ENCODE data around the gene GAREM1.
A peak's percentile ranks its signal among the peaks of the same experiment; 100 is the strongest.

GAREM1 gene

DNA sequence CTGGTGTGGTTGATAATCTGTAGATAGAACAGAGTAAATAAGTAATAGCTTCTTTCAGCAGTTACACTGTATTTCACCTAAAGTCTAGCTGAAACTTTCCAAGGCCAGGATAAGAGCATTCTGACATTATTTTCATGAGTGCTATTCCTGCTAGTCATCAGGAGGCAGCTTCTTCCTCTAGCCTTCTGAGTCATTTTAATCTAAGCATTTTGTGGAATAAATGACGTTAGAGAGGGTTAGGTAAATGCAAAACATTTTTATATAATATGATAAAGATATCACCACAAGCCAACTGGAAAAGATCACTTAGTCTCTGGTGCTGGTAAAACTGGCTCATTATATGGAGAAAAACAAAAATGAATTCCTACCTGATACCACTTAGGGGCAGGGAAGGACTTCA lies 142.3 kb downstream of the GAREM1 start:
- peak; percentile 89 for DNase-seq (ENCODE audit: low read depth)

DNA sequence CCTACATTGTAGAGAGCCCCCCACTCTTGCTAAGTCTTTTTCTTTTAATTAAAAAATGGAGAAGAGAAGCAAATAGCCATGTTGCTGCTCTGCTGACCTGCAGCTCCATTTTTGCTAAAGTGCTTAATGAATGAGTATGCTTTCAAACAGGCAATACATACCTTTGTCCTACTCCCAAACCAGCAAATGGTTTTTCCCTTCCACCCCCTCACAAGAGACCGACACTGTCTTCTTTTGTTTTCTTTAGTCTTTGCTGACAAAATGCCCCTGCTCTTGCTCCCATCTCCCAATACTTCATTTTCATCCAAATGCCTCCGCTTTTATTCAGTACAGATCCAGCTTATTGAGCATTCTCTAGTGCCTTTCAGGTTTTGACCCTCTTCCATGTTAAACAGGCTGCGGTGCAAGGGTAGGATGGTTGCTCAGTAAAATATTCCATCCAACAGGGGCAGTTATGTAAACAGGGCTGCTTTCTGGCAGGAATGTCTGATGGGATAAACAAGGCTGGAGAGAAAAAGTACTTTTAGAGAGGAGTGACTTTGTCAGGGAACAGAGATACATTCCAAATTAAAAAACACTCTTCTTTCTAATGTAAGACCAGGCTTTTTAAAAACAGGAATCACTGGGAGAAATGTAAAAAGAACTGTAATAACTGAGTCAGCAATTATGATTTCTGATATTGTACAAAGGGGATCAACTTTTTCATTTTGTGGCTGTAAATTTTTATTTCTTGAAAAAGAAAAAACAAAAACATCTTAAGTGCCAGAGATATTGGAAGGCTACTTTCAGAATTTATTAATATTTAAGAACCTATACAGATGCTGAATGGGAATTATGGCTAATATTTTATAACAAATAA lies 144.0 kb downstream of the GAREM1 start:
- DNase-seq (ENCODE audit: low read depth): peak; percentile 28

DNA sequence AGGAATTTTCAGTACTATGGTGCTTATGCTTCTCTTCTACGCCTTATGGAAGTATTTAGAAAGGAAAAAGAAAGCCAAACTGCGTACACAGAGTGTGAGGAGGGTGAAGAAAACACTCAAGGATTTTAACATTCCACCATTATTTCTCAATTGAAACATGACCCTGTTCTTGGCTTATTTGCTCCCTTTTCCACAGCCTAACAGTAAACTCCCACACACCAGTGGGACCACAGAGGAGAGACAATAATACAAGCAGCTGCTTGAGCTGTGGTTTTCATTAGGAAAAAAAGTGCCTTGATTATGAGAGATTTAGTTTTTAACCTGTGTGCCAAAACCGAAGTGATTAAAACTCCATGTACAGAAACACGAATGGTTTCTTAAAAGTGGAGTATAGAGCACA lies 146.5 kb downstream of the GAREM1 start:
- DNase-seq (ENCODE audit: low read depth): peak; percentile 82

DNA sequence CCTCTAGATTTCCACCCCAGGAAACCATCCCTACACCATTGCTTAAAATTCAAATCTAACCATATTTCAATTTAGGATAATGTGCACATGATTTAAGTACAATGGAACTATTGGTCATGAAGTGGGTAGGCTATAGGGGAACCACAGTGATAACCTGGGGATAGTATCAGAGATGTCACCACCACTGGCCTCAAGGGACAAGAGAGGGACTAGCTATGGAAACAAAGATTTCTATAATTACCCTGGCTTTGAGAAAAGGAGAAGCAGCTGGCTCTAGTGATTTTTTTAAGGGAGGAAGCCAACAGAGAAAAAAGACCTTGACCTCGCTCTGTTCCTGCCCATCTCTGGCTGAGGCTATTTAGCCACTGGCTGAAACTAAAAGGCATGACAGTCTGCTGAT lies 148.9 kb downstream of the GAREM1 start:
- no peak for DNase-seq (ENCODE audit: low read depth)

DNA sequence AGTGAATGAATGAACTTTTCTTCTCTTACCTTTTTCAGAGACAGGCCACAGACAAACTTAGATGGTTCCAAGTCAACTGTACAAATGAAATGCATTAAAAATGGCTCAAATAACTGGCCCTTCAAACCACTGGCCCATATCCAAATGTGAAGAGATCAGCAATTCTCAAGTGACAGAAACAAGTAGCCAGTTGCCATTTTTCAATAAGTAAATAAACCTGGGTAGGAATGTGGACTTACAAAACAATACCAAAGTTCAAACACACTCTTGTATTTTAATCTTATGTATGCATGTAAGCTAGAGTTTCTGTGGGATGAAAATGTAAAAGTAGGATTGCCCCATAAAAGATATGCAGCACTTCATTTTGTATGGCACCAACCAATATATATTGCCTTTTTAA lies 151.6 kb downstream of the GAREM1 start:
- no peak for DNase-seq (ENCODE audit: low read depth)

DNA sequence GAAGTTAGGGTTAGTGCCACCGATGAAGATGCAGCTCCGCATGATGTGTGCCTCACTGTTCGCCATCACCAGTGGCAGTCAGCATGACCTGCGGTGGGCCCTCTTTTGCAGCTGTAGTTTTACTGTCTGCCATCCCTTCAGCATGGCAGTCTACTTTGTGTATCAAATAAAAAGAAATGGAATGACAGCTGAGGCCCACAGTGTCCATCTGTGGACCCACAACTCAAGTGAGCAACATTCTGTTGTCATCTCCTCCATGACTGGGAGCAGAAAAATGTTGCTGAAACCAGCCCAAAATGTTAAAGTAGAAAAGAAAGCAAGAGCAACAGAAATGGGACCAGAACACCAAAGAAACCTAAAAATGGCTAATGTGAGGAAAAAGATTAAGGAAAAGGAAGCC lies 152.1 kb downstream of the GAREM1 start:
- DNase-seq (ENCODE audit: low read depth): no peak

DNA sequence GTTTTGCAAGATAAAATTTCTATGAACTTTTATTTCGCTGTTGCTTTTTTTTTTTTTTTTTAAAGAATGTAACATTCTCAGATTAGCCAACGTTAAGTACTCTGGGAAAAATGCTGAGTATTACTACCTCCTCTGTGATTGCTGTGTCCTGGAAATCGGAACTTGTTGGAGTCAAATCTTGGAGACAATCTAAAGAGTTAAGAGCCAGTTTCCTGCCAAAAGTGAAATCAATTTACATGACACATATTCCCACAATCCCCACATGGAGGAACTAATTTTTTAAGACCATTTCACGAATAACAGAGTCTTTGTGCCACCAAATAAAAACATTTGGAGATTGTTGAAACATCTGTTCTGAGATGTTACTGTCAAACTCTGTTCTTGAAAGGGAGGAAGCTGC lies 153.0 kb downstream of the GAREM1 start:
- DNase-seq (ENCODE audit: low read depth): peak; percentile 84

DNA sequence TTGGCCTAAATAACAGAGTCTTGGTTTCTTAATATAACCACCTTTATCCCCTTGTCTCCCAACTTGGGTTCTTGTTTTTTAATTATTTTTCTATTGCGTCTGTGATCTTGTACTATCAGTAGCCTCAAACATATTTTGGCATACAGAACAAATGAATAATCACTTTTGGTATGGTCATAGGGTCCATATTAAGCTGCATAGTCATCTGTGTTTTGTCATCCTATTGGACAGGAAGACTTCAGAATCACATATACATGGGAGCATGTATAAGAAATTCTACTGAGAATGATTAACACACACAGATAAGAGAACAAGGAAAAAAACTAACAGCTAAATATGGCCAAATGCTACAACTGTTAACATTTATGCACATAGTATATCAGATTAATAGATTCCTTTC lies 154.8 kb downstream of the GAREM1 start:
- DNase-seq (ENCODE audit: low read depth): peak; percentile 86

DNA sequence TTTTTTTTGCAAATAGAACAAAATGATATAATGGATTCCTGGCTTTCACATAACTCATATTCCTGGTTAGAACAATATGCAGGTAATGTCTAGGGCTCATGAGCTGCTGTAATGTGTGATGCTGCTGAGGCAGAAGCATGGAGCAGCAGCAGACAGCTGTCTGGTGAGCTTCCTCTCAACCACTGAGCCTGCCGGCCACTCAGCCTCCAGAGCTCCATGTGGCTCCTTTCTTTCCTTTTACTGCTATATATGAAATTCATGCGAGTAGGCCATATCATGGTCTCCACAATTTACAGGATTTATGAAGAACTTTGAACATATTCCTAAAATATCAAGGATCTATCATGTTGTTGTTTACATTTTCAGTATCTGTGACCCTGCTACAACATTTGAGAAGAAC lies 159.9 kb downstream of the GAREM1 start:
- no peak for DNase-seq (ENCODE audit: low read depth)

DNA sequence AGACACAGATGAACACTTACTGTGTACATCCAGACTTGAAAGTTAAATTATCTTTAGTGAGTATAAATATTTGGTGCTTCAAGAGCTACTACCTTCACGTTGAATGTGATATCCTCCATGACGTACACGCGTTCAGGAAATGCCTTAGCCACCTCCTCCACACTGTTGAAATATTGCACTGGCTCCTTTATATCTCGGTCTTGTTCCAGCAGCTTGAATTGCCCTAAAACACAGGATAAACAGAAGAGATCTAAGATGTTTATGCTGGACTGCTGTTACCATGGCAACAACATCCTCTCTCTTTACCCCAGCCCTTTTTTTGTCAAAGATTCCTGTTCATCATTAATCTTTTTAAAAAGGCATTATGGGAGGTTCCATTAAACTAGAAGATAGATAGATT lies 160.6 kb downstream of the GAREM1 start:
- DNase-seq (ENCODE audit: low read depth): peak; percentile 96

DNA sequence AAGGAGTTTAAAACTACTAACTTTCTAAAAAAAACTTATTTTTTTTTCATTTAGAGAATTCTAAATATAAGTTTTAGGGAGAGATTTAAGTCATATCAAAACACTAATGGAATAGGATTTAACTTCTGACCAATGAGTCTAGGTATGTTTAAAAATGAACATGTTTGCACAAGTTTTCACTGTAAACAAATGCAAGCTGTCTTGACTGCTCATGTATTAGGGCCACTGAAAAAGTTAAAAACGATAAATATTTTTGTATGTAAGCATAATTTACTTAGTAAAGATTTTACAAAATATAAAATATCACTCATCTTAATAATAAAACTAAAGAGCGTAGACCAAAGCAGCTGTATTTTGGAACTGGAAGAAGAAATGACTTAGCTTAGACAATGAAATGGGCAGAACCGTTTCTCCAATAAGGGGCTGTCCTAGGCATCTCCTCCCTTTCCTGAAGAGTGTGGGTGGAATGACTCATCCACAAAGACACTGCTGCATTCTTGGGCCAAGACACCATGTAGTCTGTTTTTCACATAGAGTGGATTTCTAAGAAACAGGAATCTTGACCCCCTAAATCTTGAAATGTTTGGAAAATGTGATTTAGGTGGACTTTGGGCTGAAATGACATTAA lies 162.1 kb downstream of the GAREM1 start:
- DNase-seq (ENCODE audit: low read depth): peak; percentile 91

DNA sequence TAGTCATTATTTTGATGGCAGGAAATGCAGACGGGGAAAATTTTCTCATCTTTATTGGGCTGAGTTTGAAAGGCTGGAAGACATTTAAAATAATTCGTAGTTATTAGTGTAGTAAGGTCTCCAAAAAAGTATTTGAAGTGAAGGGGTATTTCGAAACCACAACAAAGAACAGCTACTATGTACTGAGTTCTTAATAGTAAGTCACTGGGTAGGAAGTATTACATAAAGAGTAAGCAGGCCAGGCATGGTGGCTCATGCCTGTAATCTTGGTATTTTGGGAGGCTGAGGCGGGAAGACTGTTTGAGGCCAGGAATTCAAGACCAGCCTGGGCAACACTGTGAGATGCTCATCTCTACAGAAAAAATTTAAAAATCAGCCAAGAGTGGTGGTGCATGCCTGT lies 167.3 kb downstream of the GAREM1 start:
- no peak for DNase-seq (ENCODE audit: low read depth)

DNA sequence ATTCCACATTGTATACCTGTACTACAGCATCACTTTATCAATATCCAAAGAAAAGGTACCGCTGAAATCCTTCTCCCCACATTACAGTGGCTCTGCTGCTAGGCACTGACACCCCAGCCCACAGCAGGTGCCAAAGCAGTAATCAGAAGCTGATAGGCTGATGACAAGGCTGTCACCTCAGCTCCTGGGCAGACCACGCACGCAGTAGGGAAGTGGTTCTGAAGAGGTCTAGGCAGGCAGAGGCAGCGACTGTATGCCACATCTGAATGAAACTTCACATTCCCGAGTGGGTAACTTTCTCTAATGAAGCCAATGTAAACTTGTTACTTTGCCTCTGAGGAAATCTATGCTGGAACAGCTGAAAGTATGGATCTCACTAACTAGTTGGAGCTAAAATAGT lies 167.9 kb downstream of the GAREM1 start:
- DNase-seq (ENCODE audit: low read depth): no peak

DNA sequence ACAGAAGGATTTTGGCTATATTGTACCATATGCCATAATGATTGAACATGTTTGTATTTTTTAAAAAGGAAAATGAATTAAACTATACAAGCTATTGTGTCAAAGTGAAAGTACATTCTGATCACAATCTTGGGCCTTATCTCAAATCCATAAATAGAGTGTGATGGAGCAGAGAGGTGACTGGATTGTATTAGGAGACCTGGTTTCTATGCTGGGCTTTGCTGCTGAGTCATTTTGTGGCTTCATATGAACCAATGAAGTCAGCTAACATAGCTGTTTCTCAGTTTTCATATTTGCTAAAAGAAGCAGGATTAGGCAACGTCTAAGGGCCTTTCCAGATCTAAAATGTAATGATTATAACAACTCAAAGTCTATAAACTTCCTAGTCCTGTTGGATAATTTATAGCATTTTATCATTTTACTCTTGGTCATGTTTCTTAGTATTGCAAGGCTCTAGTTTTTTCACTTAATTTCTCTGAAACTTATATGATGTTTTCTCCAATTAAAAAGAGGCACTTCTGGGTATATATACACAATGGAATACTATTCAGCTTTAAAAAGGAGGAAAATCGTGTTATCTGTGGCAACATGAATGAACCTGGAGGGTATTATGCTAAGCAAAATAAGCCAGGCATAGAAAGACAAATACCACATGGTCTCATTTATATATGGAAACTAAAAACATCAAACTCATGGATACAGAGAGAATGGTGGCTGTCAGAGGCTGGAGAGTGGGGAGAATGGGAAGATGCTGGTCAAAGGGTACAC lies 168.5 kb downstream of the GAREM1 start:
- DNase-seq (ENCODE audit: low read depth): peak; percentile 93

DNA sequence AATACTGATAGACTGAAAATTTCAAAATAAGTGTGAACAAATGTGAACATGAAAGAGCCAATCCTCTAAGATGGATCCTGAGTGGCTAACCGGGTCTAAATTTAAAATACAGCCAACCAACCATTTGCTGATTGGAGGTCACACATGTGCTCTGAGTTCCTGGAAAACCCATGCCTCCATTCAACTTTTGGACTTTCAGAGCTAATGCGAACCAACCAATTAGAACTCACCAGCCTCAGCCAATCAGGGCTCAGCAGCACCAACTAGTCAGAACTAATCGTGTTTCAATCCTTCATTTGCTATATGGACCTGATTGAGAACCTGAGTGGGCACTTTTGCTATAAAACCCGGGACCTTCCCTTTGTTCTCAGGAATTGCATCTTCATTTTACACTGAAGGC lies 169.3 kb downstream of the GAREM1 start:
- no peak for DNase-seq (ENCODE audit: low read depth)

DNA sequence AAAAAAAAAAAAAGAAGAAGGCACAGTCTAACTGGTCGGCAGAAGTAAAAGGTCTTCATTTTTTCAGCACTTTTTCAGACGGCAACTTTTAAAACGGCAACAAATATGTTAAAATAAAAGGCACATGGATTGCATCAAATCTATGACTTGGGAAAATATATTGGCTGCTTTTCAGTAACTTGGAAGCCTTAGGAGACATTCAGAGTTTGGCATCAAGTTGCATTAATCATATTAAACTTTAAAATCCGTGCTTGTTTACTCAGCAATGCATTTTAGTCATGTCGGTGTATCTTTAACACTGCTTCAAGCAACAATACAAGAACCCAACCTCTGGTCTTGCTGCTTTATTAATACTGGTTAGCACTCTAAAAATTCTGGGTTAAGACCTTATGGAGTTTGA lies 169.8 kb downstream of the GAREM1 start:
- DNase-seq (ENCODE audit: low read depth): no peak

DNA sequence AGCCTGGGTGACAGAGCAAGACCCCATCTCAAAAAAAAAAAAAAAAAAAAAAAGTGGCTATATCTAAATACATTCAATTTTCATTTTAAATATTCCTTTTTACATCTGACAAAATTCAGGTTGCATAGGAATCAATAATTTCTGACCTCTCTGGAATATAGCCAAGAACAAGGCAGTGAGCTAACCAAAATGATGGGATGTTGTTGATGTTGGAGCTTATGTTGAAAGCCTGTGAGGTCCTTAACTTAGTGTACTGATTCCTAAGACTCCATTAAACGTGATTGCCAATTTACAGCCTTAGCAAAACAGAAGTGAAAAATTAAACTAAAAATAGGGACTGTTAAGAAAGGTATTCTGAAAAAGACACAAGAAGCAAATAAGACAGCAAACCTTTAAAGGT lies 171.2 kb downstream of the GAREM1 start:
- DNase-seq (ENCODE audit: low read depth): no peak

DNA sequence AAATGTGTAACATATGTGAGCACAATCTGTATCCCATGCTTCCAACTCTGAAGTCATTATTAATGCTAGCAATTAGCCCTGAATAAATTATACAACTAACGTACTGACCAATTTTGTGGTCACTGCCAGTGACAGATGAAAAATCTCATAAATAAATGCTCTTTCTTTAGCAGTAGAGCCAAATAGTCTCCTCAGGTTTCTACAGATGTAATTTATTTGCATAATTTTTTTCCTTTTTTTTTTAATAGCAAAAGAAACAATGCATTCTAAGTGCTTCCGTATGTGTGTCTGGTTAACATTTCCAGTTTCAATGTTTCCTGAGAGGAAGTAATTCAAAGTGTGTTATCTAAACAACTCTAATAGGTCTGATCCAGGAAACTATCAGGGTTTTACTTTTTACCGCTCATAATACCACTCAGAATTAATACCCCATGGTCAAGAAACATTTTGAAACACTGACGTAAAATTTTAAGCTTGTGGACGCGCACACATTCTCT lies 172.5 kb downstream of the GAREM1 start:
- no peak for DNase-seq (ENCODE audit: low read depth)

DNA sequence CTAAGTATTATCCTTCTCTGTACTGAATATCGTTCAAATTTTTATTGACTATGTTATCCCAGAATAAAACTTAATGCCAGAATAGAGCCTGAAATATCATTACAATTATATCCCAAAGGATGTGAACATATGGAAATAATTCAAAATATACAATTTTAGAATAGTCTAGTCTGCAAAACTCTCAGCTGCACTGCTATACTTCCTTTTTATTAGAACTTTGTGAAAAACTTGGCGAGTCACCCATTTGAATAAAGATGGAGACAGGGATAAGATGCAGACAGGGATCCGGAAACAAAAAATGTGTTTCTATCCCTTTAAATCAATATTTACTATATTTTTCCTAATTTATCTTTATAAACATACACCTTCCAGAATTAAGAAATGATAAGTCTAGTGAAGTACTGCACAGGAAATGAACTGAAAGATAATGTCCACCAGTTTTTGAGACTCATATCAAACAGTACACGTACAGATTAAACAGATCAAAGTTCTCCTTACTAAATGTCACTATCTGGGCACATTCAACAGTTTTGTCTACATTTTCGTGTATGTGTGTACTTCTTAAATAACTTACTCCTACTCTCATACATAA lies 173.0 kb downstream of the GAREM1 start:
- DNase-seq (ENCODE audit: low read depth): no peak

DNA sequence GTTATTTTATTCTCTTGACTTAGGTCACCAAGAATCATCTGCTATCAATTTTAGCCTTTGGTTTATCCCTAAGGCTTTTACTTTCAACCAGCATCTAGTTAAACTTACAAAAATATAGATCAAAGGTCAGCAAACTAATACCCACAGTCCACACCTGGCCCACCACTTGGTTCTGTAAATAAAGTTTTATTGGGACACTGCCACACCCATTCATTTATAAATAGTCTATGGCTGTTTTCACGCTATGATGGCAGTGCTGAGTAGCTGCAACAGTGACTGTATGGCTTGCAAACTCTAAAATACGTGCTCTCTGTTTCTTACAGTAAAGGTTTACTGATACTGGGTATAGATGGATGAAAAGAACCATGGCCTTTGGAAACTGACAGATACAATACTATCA lies 173.8 kb downstream of the GAREM1 start:
- no peak for DNase-seq (ENCODE audit: low read depth)

DNA sequence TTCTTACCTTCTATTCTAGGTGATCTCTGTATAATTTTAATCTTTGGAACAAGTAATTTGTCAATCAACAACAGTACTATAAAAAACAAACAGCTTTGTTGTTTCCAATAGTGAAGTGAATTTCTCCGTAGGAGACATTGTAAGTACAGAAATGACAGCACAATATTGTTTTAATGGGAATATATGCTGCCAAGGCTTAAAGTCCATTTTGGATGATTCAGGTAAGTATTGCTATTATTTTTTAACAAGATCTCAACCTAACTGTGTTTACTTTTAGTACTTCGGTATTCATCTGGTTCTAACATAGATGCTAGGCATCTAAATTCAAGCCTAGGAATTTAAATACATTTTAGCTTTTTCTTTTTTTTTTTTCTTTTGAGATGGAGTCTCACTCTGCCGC lies 175.1 kb downstream of the GAREM1 start:
- no peak for DNase-seq (ENCODE audit: low read depth)

DNA sequence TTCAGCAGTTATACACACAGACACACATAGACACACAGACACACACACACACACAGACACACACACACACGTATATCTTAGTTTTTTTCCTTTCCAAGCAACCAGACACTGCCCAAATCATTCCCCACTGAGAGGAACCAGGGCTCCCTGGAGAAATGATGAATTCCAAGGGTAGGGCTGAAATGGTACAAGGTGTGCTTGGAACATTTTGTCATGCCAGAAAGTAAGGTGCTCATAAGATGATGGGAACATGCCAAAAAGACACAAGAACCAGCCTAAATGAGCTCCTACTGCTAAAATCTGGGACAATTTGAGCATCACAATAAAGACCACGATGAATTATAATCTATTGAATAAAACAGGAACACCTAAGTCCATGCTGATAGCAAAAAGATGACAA lies 177.6 kb downstream of the GAREM1 start:
- no peak for DNase-seq (ENCODE audit: low read depth)

All from amniotic epithelial cell (primary cell).